H9 (cell line): ENCODE measurements around the gene DPYD. TPM values are rescaled to one million over a fixed set of nuclear protein-coding genes. Genes with fewer than 3 reads are reported as not detected.

Source experiments
- DNase-seq: peaks from one replicate; pipeline ENCODE4 v3.0.0-alpha.2; 2017
- H2AFZ ChIP-seq: one replicate; pipeline ENCODE4 v1.6.1; 2013; ENCODE audit warnings: mild to moderate bottlenecking, low read length, control low read depth, moderate library complexity
- H2AK5ac ChIP-seq: 2 replicates; pipeline ENCODE4 v1.6.1; 2013; ENCODE audit warnings: low read length, control low read depth, mixed read lengths; ENCODE audit not compliant: insufficient read length
- H2BK120ac ChIP-seq: one replicate; pipeline ENCODE4 v1.6.1; 2013; ENCODE audit warnings: low read depth, mild to moderate bottlenecking, low read length, control low read depth, inconsistent platforms; ENCODE audit not compliant: poor library complexity, severe bottlenecking
- H2BK12ac ChIP-seq: 2 replicates; pipeline ENCODE4 v1.6.1; 2013; ENCODE audit warnings: low read length, control low read depth, mixed read lengths, low read depth; ENCODE audit not compliant: insufficient read length
- H2BK15ac ChIP-seq: 2 replicates; pipeline ENCODE4 v1.6.1; 2013; ENCODE audit warnings: low read depth, low read length, control low read depth
- H2BK20ac ChIP-seq: one replicate; pipeline ENCODE4 v1.6.1; 2013; ENCODE audit warnings: low read depth, mild to moderate bottlenecking, low read length, control low read depth, inconsistent platforms; ENCODE audit not compliant: poor library complexity, severe bottlenecking
- H2BK5ac ChIP-seq: 2 replicates; pipeline ENCODE4 v1.6.1; 2013; ENCODE audit warnings: low read length, control low read depth, mixed read lengths; ENCODE audit not compliant: insufficient read length
- H3K14ac ChIP-seq: 2 replicates; pipeline ENCODE4 v1.6.1; 2013; ENCODE audit warnings: low read length, control low read depth; ENCODE audit not compliant: insufficient read depth
- H3K18ac ChIP-seq: 2 replicates; pipeline ENCODE4 v1.6.1; 2013; ENCODE audit warnings: low read depth, mild to moderate bottlenecking, mixed read lengths, low read length, control low read depth; ENCODE audit not compliant: insufficient read length
- H3K23ac ChIP-seq: 2 replicates; pipeline ENCODE4 v1.6.1; 2013; ENCODE audit warnings: low read length, control low read depth, mixed read lengths, low read depth; ENCODE audit not compliant: insufficient read length
- H3K23me2 ChIP-seq: 2 replicates; pipeline ENCODE4 v1.6.1; 2013; ENCODE audit warnings: low read depth, mild to moderate bottlenecking, mixed read lengths, low read length, control low read depth; ENCODE audit not compliant: insufficient read length, poor library complexity, severe bottlenecking
- H3K27ac ChIP-seq: 2 replicates; pipeline ENCODE4 v1.5.1; 2013; ENCODE audit warnings: low read length, control low read depth, mixed read lengths, low read depth; ENCODE audit not compliant: insufficient read length
- H3K27me3 ChIP-seq: 2 replicates; pipeline ENCODE4 v1.6.1; 2013; ENCODE audit warnings: low read length, control low read depth, inconsistent platforms; ENCODE audit not compliant: insufficient read depth
- H3K4ac ChIP-seq: 2 replicates; pipeline ENCODE4 v1.6.1; 2013; ENCODE audit warnings: low read depth, mild to moderate bottlenecking, control low read depth, inconsistent platforms, low read length, moderate library complexity
- H3K4me1 ChIP-seq: 2 replicates; pipeline ENCODE4 v1.6.1; 2013; ENCODE audit warnings: low read length, control low read depth, inconsistent platforms; ENCODE audit not compliant: insufficient read depth
- H3K4me2 ChIP-seq: 2 replicates; pipeline ENCODE4 v1.6.1; 2013; ENCODE audit warnings: low read length, control low read depth, mixed read lengths; ENCODE audit not compliant: insufficient read length, insufficient read depth
- H3K56ac ChIP-seq: 2 replicates; pipeline ENCODE4 v1.6.1; 2013; ENCODE audit warnings: low read depth, mild to moderate bottlenecking, mixed read lengths, low read length, control low read depth; ENCODE audit not compliant: insufficient read length
- H3K79me1 ChIP-seq: 2 replicates; pipeline ENCODE4 v1.6.1; 2013; ENCODE audit warnings: low read depth, mild to moderate bottlenecking, moderate library complexity, low read length, control low read depth, inconsistent platforms; ENCODE audit not compliant: insufficient read depth, poor library complexity, severe bottlenecking
- H3K79me2 ChIP-seq: 2 replicates; pipeline ENCODE4 v1.6.1; 2013; ENCODE audit warnings: low read length, control low read depth, inconsistent platforms; ENCODE audit not compliant: insufficient read depth
- H3K9ac ChIP-seq: 2 replicates; pipeline ENCODE4 v1.6.1; 2013; ENCODE audit warnings: low read length, control low read depth, mixed read lengths; ENCODE audit not compliant: insufficient read length; ENCODE audit errors: extremely low read depth
- H3K9me3 ChIP-seq: one replicate; pipeline ENCODE4 v1.6.1; 2013; ENCODE audit warnings: low read depth, low read length, inconsistent platforms; ENCODE audit not compliant: control insufficient read depth
- H3T11ph ChIP-seq: one replicate; pipeline ENCODE4 v1.6.1; 2013; ENCODE audit warnings: mild to moderate bottlenecking, low read length, control low read depth, inconsistent platforms
- H4K20me1 ChIP-seq: one replicate; pipeline ENCODE4 v1.6.1; 2013; ENCODE audit not compliant: control insufficient read depth, insufficient read length, insufficient read depth
- H4K5ac ChIP-seq: 2 replicates; pipeline ENCODE4 v1.6.1; 2013; ENCODE audit warnings: low read depth, mild to moderate bottlenecking, mixed read lengths, low read length, control low read depth; ENCODE audit not compliant: insufficient read length
- H4K8ac ChIP-seq: replicated peaks from 2 replicates; pipeline ENCODE4 v1.6.1; 2013; ENCODE audit warnings: low read length, control low read depth, mixed read lengths, low read depth; ENCODE audit not compliant: insufficient read length
- H4K91ac ChIP-seq: 2 replicates; pipeline ENCODE4 v1.6.1; 2013; ENCODE audit warnings: low read depth, mild to moderate bottlenecking, moderate library complexity, mixed read lengths, low read length, control low read depth; ENCODE audit not compliant: insufficient read length
- H3K27ac Mint-ChIP-seq, 3 experiments: 2 replicates in 2 of 3; 3 replicates in 1 of 3; pipeline ENCODE4 v1.8.0; 2020 to 2021; ENCODE audit warnings: mixed read lengths in 3 of 3, mild to moderate bottlenecking in 1 of 3, moderate library complexity in 1 of 3
- H3K27me3 Mint-ChIP-seq: 2 replicates; pipeline ENCODE4 v1.8.0; 2021; ENCODE audit warnings: low read depth, mild to moderate bottlenecking, moderate library complexity, mixed read lengths
- H3K36me3 Mint-ChIP-seq, 3 experiments: 2 replicates in 2 of 3; 3 replicates in 1 of 3; pipeline ENCODE4 v1.8.0; 2020 to 2021; ENCODE audit warnings: low read depth in 3 of 3, mixed read lengths in 3 of 3; ENCODE audit not compliant: insufficient read depth in 1 of 3
- H3K4me1 Mint-ChIP-seq, 2 experiments: 2 replicates each; pipeline ENCODE4 v1.8.0; 2020; ENCODE audit warnings: mixed read lengths in 2 of 2
- H3K4me3 Mint-ChIP-seq, 2 experiments: 2 replicates in 1 of 2; 3 replicates in 1 of 2; pipeline ENCODE4 v1.8.0; 2020 to 2021; ENCODE audit warnings: mild to moderate bottlenecking in 2 of 2, mixed read lengths in 2 of 2, moderate library complexity in 1 of 2
- H3K9me3 Mint-ChIP-seq, 2 experiments: 2 replicates in 1 of 2; 3 replicates in 1 of 2; pipeline ENCODE4 v1.8.0; 2020; ENCODE audit warnings: mild to moderate bottlenecking in 2 of 2, mixed read lengths in 2 of 2, moderate library complexity in 1 of 2
- CTCF ChIP-seq: fragments of 200-600 bp; sonication (generic); conservative IDR thresholded peaks from 3 replicates; pipeline ENCODE4 v1.8.0; 2021; ENCODE audit warnings: antibody characterized with exemption, mild to moderate bottlenecking
- total RNA-seq: library from RNA; stranded (reverse); gene quantifications from 2 replicates; pipeline ENCODE4 v1.2.1, GENCODE V29; 2021

Gene DPYD
- total RNA-seq, 1 experiment from 2014 or later = 0.37 TPM

- H4K91ac ChIP-seq = no peak overlapping the region
- H4K5ac ChIP-seq = no peak overlapping the region
- H3K14ac ChIP-seq = no peak overlapping the region
- no peak overlapping the region for H2BK120ac ChIP-seq
- no peaks in the 10 kb centered on the region for H4K20me1 ChIP-seq
- no peak overlapping the region for H2BK5ac ChIP-seq
- no peak overlapping the region for H3K27ac Mint-ChIP-seq
- no peak overlapping the region for H3T11ph ChIP-seq
- no peaks in the 10 kb centered on the region for H3K4me1 Mint-ChIP-seq
- no peak overlapping the region for H2BK20ac ChIP-seq
- no peak overlapping the region for H2BK15ac ChIP-seq
- no peaks in the 10 kb centered on the region for H3K79me2 ChIP-seq
- TF ChIP-seq CTCF = no peak
- no peaks in the 10 kb centered on the region for H3K79me1 ChIP-seq
- H3K36me3 Mint-ChIP-seq = no peaks in the 10 kb centered on the region
- H3K27me3 Mint-ChIP-seq = no peaks in the 10 kb centered on the region
- no peaks in the 10 kb centered on the region for H3K27me3 ChIP-seq
- H3K4me3 Mint-ChIP-seq = no peak overlapping the region
- no peaks in the 10 kb centered on the region for H3K4me1 ChIP-seq
- H3K18ac ChIP-seq = no peak overlapping the region
- H3K27ac ChIP-seq = no peak overlapping the region
- H3K23me2 ChIP-seq = no peaks in the 10 kb centered on the region
- H2AK5ac ChIP-seq = no peak overlapping the region
- H3K9me3 ChIP-seq = no peaks in the 10 kb centered on the region
- no peaks in the 10 kb centered on the region for H3K9me3 Mint-ChIP-seq
- H3K4me2 ChIP-seq = no peak overlapping the region
- no peak overlapping the region for H4K8ac ChIP-seq
- no peak overlapping the region for H3K4ac ChIP-seq
- no peak overlapping the region for H3K23ac ChIP-seq
- no peak for DNase-seq
- no peak overlapping the region for H2BK12ac ChIP-seq
- H3K9ac ChIP-seq = no peak overlapping the region
- H3K56ac ChIP-seq = no peak overlapping the region
- no peak overlapping the region for H2AFZ ChIP-seq
Observed at GRCh38 chr1:97909266-97909665, 11.6 kb downstream of the DPYD start.
